Measurements from ENCODE around the gene DDX10. TPM values are rescaled to one million over a fixed set of nuclear protein-coding genes. Genes with fewer than 3 reads are reported as not detected.

DDX10 gene
- polyA plus RNA-seq, 1 experiment = 11.0 TPM

DNA sequence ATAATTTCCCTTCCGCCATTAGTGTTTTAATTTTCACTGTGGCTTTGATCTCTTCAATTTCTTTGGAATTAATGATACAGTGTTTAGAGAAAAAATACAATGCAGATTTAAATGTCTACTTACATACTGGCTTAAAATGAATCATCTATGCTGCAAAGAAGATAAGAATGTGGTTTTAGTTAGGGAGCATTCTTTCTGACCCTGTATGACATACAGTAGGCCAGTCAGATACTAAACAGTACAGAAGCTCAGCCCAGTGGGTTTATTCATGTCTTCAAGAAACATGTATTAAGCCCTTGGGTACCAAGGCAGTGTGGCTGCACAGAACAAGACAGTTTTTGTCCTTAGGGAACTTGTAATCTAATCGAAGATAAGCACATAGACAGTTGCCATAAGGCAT, 268.8 kb downstream of the DDX10 start:
- H3K4me3 ChIP-seq (ENCODE audit: low read depth, low read length) = no peak overlapping the region
- DNase-seq (ENCODE audit: low read depth) = no peak
- H3K27me3 ChIP-seq (ENCODE audit: control insufficient read depth, insufficient read depth, low read length) = no peaks in the 10 kb centered on the region
- ChIA-PET CTCF (no interaction called here), POLR2A (no interaction called here)
- no peak for TF ChIP-seq CTCF (IDR thresholded peaks at IDR 0.05; ENCODE audit: insufficient read depth, low read depth, low read length)
- H3K36me3 ChIP-seq (ENCODE audit: control insufficient read depth, insufficient read depth, low read length) = no peaks in the 10 kb centered on the region

- ChIA-PET CTCF (no interaction called here), POLR2A (no interaction called here)
- H3K4me3 ChIP-seq (ENCODE audit: low read depth, low read length) = no peak overlapping the region
- H3K36me3 ChIP-seq (ENCODE audit: control insufficient read depth, insufficient read depth, low read length) = no peaks in the 10 kb centered on the region
- H3K27me3 ChIP-seq (ENCODE audit: control insufficient read depth, insufficient read depth, low read length) = no peaks in the 10 kb centered on the region
- DNase-seq (ENCODE audit: low read depth) = no peak
- TF ChIP-seq CTCF (IDR thresholded peaks at IDR 0.05; ENCODE audit: insufficient read depth, low read depth, low read length) = no peak
Observed at GRCh38 chr11:108934289-108934688, 269.4 kb downstream of the DDX10 start.

- DNase-seq (ENCODE audit: low read depth) = no peak
- Histone ChIP-seq H3K27me3 (ENCODE audit: control insufficient read depth, insufficient read depth, low read length) (no peaks in the 10 kb centered on the region), H3K4me3 (ENCODE audit: low read depth, low read length) (no peak overlapping the region), H3K36me3 (ENCODE audit: control insufficient read depth, insufficient read depth, low read length) (no peaks in the 10 kb centered on the region)
- CTCF ChIA-PET = no interaction called here
- no peak for TF ChIP-seq CTCF (IDR thresholded peaks at IDR 0.05; ENCODE audit: insufficient read depth, low read depth, low read length)
- POLR2A ChIA-PET = no interaction called here
Observed at GRCh38 chr11:108934696-108935095, 269.8 kb downstream of the DDX10 start.

DNA sequence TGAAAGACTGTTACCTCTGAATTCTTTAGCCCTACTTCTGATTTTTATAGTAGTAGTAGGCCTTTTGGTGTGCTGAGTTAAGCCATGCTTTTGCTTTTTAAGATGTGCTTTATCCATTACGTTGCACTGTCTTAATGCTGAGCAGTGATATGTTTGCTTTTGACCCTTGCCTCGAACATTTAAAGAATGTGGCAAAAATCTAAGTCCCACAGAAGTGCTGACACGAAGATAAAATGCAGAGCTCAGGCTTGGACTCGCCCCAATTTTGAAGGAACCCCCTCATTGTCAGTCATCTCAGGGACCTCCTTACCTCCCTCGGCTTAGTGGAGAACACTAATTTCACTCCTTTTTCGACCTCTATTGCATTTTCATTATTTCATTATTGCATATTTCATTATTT, 272.9 kb downstream of the DDX10 start:
- no peak overlapping the region for H3K4me3 ChIP-seq (ENCODE audit: low read depth, low read length)
- ChIA-PET CTCF (no interaction called here), POLR2A (no interaction called here)
- H3K36me3 ChIP-seq (ENCODE audit: control insufficient read depth, insufficient read depth, low read length) = peaks cover 1% of the 10 kb centered on the region; the same call in 1 of the 2 replicates
- no peak for TF ChIP-seq CTCF (IDR thresholded peaks at IDR 0.05; ENCODE audit: insufficient read depth, low read depth, low read length)
- no peak for DNase-seq (ENCODE audit: low read depth)
- H3K27me3 ChIP-seq (ENCODE audit: control insufficient read depth, insufficient read depth, low read length) = no peaks in the 10 kb centered on the region

DNA sequence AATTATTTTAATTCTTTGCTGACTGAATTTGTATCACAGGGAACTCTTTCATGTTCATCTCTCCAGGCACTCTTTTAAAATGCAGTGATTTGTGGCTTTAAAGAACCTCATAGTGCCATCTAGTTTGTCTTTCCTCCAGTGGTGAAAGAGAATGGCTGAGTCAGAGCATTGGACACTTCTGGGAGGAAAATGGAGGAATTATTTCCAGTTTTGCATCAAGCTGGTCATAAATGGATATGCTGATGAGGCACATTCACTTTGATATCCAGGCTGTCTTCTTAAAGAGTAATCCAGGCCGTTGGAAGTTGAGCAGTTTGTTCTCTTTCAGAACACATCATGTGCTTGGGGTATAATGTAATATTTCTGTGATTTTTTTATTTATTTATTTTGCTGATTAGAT, 273.7 kb downstream of the DDX10 start:
- DNase-seq (ENCODE audit: low read depth) = no peak
- ChIA-PET POLR2A (no interaction called here), CTCF (no interaction called here)
- H3K27me3 ChIP-seq (ENCODE audit: control insufficient read depth, insufficient read depth, low read length) = no peaks in the 10 kb centered on the region
- peaks cover 1% of the 10 kb centered on the region; the same call in 1 of the 2 replicates for H3K36me3 ChIP-seq (ENCODE audit: control insufficient read depth, insufficient read depth, low read length)
- no peak for TF ChIP-seq CTCF (IDR thresholded peaks at IDR 0.05; ENCODE audit: insufficient read depth, low read depth, low read length)
- no peak overlapping the region for H3K4me3 ChIP-seq (ENCODE audit: low read depth, low read length)
